Stimulated activated naive CD8-positive, alpha-beta T cell treated with anti-CD3 and anti-CD28 coated beads, Interleukin-15, Interleukin-2, amounts not matched to agents 100 U/mL and 50 U/mL, for 24 hours (primary cell): ENCODE data around the gene CCDC51.
A peak's percentile ranks its signal among the peaks of the same experiment; 100 is the strongest.
"Not testable (repeated sequence)": the region's sequence is repeated elsewhere in the genome, so short reads cannot be mapped to it uniquely, and the experiment has no call there.

Experiments
- ATAC-seq: fragments of 150-1000 bp; cut with Tn5 transposase; one replicate; pipeline ENCODE4 v1.10.0; 2021
- DNase-seq: peaks from one replicate; pipeline ENCODE4 v3.0.0; 2021

CCDC51 gene

GRCh38 chr3:48465531-48466378, 25.8 kb upstream of the CCDC51 start:
- DNase-seq, result peak; percentile 84
- peak; percentile 89 for ATAC-seq

GRCh38 chr3:48465237-48465530, 25.3 kb upstream of the CCDC51 start:
- no peak for ATAC-seq
- no peak for DNase-seq

DNA sequence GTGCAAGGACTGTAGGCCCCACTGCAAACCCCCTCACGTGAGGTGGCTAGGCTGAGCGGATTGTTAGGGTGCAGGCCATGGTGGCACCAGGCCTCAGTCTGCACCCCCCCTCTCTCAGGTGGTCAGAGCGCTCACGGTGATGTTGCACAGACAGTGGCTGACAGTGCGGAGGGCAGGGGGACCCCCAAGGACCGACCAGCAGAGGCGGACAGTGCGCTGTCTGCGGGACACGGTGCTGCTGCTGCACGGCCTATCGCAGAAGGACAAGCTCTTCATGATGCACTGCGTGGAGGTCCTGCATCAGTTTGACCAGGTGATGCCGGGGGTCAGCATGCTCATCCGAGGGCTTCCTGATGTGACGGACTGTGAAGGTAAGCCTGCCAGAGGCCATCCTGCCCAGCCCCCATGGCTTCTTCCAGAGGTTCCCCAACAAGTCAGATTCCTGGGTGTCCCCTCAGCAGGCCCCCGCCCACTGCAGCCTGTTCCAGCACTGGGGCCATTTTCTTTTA, 24.8 kb upstream of the CCDC51 start:
- DNase-seq, result no peak

DNA sequence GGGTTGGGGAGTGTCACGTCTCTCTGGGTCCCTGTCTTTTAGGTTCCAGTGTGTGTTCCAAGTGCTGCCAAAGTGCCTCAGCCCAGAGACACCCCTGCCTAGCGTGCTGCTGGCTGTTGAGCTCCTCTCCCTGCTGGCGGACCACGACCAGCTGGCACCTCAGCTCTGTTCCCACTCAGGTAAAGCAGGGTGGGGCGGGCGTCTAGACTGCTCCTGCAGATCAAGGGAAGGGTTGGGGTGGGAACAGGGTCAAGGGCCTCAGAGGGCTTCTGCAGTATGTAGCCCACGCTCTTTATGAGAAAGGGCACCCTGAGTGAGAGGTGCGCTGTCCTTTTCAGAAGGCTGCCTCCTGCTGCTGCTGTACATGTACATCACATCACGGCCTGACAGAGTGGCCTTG, 23.8 kb upstream of the CCDC51 start:
- ATAC-seq (no peak), DNase-seq (no peak)

More for the DNA sequence above, 24.8 kb upstream of the CCDC51 start:
- ATAC-seq, result no peak

GRCh38 chr3:48461767-48462166, 21.8 kb upstream of the CCDC51 start:
- ATAC-seq, DNase-seq: not testable (repeated sequence)

DNA sequence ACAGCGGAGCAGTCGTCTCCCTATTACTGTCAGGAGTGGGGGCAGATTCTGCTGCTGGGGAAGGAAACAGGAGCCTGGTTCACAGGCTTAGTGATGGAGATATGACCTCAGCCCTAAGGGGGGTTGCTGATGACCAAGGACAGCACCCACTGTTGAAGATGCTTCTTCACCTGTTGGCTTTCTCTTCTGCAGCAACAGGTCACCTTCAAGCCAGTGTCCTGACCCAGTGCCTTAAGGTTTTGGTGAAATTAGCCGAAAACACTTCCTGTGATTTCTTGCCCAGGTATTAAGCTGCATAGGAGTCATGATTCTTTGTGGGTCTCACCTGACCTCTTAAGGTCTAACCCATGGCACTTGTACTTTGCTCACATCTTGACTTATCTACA, 20.6 kb upstream of the CCDC51 start:
- no peak for DNase-seq
- no peak for ATAC-seq

DNA sequence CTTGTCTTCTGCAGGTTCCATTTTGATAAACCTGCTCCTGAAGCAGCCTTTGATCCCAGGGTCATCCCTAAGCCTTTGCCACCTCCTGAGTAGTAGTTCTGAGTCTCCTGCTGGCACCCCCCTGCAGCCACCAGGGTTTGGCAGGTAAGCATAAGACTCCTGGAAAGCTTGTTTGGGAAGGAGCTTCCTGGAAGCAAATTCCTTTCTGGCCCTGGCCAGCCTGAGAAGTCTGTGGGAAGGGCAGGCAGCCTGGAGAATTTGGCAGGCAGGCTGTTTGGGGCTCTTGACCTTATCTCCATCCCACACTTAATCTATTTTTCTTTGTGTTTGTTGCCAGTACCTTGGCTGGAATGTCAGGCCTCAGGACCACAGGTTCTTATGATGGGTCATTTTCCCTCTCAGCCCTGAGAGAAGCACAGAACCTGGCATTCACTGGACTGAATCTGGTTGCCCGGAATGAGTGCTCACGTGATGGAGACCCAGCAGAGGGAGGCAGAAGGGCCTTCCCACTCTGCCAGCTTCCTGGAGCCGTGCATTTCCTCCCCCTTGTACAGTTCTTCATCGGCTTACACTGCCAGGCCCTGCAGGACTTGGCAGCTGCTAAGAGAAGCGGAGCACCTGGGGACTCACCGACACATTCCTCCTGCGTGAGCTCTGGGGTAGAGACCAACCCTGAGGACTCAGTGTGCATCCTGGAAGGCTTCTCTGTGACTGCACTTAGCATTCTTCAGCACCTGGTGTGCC, 20.0 kb upstream of the CCDC51 start:
- no peak for DNase-seq
- ATAC-seq, result no peak

DNA sequence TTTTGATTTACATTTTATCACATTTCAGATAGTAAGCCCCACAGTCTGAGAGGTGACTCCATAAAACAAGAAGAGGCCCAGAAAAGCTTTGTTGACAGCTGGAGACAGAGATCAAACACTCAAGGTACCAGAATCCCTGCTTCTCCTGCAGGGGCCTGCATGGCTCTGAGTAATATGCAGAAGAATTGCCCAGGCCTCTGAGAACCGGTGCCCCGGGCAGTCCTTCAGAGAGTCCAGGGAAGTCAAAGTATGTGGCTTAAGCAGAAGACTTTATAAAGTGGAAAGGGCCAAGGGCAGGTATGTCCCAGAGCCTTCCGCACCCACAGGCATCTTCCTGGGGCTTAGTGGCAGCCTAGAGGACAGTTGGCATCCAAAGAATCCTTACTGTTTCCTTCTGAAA, 19.4 kb upstream of the CCDC51 start:
- ATAC-seq, result no peak
- DNase-seq, result no peak

- ATAC-seq (no peak), DNase-seq (no peak)
These were observed 16.5 kb upstream of the CCDC51 start for GRCh38 chr3:48456456-48456855.

DNA sequence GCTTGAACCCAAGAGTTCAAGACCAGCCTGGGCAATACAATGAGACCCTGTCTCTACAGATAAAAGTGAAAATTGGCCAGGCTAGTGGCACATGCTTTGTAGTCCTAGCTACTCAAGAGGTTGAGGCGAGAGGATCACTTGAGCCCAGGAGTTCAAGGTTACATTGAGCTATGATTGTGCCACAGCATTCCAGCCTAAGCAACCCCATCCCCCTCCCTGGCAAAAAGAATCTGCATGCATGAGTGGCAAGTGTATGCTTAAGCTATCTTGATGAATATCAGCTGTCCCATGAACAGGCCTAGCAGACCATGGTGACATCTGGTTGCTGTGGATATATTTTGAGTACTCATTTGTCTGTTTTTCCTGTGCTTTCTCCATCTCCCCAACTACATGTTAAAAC, 11.4 kb upstream of the CCDC51 start:
- no peak for ATAC-seq

GRCh38 chr3:48446425-48447193, 6.7 kb upstream of the CCDC51 start, which contains the start of gene ATRIP:
Gene ATRIP (plus strand): TSS chr3:48446737. CDS start chr3:48446846, 109 bp downstream.
- peak; percentile 99 for ATAC-seq
- DNase-seq, result peak; percentile 92

More for the DNA sequence above, 11.4 kb upstream of the CCDC51 start:
- DNase-seq, result no peak

- DNase-seq (no peak), ATAC-seq (no peak)
These were observed 6.1 kb upstream of the CCDC51 start for GRCh38 chr3:48446043-48446424.

DNA sequence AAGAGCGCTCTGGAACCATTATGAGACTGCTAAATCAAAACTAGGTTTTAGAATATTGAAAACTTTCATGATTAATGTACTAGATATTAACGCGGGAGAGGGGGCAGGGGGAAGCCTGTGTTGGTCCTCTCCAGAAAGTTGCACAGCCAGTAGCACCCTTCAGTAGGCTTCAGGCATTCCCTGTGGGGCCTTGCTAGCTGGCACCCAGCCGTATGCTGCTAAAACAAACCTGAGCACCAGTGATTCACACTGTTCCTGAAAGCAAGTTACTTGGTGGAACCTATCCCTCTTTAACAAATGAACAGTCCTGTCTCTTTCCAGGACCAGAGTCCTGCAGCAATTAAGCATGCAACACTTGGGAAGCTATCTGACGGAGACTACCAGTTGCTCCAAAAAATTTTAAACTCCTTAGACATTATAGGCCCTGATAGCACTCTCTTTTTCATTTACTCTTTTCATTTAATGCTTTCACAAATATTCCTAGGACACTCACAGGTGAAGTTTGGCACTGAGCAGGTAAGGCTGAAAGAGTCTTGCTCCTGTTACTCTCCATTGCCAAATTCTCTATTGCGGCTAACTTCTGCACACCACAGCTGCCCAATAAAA, 5.5 kb upstream of the CCDC51 start:
- no peak for ATAC-seq
- DNase-seq, result no peak

DNA sequence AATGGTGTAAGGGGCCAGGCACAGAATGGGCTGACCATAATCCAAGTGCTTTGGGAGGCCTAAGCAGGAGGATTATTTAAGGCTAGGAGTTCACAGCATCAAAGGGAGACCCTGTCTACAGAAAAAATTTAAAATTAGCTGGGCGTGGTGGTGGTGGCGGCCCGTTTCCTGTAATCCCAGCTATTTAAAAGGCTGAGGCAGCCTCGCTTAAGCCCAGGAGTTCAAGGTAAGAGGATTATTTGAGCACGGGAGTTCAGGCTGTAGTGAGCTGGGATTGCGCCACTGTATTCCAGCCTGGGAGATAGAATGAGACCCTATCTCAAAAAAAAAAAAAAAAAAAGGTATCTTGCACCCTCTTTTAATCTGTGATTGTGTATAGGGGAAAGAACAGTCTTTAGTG, 2.0 kb upstream of the CCDC51 start:
- DNase-seq, result no peak
- ATAC-seq, result no peak

DNA sequence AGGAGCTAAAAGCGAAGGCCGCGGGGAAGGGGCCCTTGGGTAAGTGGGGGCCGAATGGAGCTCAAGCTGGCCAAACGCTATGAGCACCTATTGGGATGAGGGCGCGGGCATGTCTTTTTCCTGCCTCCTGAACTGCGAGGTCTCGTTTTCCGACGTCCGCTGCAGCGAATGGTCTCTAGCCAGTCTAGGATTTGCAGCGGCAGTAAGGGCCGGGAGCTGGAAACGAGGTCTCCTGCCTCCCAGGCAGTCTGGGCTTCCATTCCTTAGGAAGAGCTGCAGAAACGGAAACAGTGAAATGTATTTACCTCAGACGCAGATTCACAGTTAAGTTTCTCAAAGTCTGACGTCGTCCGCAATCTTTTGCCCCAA, 655 bp upstream of the CCDC51 start:
- peak; percentile 34 for DNase-seq
- no peak for ATAC-seq

- ATAC-seq (no peak), DNase-seq (no peak)
These were observed 2.1 kb downstream of the CCDC51 start for GRCh38 chr3:48437812-48438211.

- ATAC-seq, result no peak
- no peak for DNase-seq
These were observed 3.1 kb downstream of the CCDC51 start for GRCh38 chr3:48436855-48437254.

- no peak for ATAC-seq
These were observed 3.5 kb downstream of the CCDC51 start for GRCh38 chr3:48436477-48436787.

GRCh38 chr3:48435774-48436476, 4.0 kb downstream of the CCDC51 start:
- DNase-seq (peak; percentile 88), ATAC-seq (peak; percentile 29)

More at GRCh38 chr3:48436477-48436787, 3.5 kb downstream of the CCDC51 start:
- DNase-seq, result no peak

- no peak for DNase-seq
- ATAC-seq, result no peak
These were observed 4.7 kb downstream of the CCDC51 start for GRCh38 chr3:48435223-48435595.

DNA sequence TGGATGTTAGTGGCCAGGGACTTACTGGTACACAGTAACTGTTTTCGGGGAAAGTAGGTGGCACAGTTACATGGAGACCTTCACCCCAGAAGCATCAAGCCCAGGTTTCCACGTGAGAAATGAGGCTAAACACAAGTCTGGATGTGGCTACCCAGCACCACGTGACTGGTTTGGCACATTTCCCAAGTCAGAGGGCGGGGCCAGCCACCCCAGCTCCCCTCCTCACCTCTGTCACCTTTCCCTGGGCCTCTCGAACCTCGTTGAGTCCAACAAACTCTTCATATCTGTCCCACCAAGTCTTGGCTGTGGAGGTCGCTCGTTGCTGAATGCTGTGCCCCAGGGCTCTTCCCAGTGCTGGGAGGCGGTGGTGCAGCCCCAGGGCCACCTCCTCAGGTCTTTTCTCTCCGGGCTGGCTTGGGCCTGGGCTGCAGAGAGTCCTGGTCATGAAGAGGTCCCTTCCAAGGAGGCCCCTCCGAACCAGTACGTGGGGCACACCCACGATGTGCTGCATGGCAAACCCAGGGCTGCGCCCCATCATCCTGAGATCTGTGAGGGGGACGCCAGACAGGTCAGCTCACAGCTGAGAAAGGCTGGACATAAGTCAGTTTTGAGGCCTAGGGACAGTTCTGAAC, 5.2 kb downstream of the CCDC51 start:
- ATAC-seq (no peak), DNase-seq (no peak)
